ENCODE measurements around the gene RAVER1. TPM values are rescaled to one million over a fixed set of nuclear protein-coding genes. Genes with fewer than 3 reads are reported as not detected.
"Not testable (repeated sequence)": the region's sequence is repeated elsewhere in the genome, so short reads cannot be mapped to it uniquely, and the experiment has no call there.

The RAVER1 gene
- total and polyA plus RNA-seq, 2 of the 8 experiments (the other 6 are each of a cell fraction or from before 2014, with no cell fraction given), result 5.7 to 70.5 TPM

DNA sequence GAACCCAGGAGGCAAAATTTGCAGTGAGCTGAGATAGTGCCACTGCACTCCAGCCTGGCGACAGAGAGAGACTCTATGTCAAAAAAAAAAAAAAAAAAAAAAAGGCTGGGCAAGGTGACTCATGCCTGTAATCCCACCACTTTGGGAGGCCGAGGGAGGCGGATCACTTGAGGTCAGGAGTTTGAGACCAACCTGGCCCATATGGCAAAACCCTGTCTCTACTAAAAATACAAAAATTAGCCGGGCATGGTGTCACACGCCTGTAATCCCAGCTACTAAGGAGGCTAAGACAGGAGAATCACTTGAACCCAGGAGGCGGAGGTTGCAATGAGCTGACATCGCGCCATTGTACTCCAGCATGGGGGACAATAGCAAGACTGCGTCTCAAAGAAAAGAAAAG is 3.4 kb upstream of the RAVER1 start:
- H3K27ac ChIP-seq (ENCODE audit: low read depth, low read length); H2BK20ac ChIP-seq (ENCODE audit: low read length); H3K56ac ChIP-seq (replicated peaks; ENCODE audit: insufficient read length, low read depth, low read length); H3K4me3 ChIP-seq (ENCODE audit: extremely low read depth in 1 of 4, insufficient read depth in 2 of 4, low read depth in 3 of 4, low read length in 4 of 4); H2BK12ac ChIP-seq (ENCODE audit: low read depth, low read length); H3K79me1 ChIP-seq (ENCODE audit: low read depth, low read length); H3K27me3 ChIP-seq (replicated peaks in 1 of 4; ENCODE audit: control insufficient read depth in 3 of 4, extremely low read depth in 1 of 4, insufficient read depth in 3 of 4, low read length in 3 of 4); H3K4me2 ChIP-seq (ENCODE audit: insufficient read depth in 1 of 2, low read depth in 2 of 2, low read length in 2 of 2); DNase-seq (ENCODE audit: low read depth in 1 of 2, low spot score in 2 of 2); H3K23ac ChIP-seq (ENCODE audit: insufficient read length); H2AFZ ChIP-seq (ENCODE audit: low read length); H4K91ac ChIP-seq (replicated peaks; ENCODE audit: insufficient read length, low read length); H2BK15ac ChIP-seq (ENCODE audit: low read length); H4K5ac ChIP-seq (ENCODE audit: insufficient read length, low read depth, low read length); H2BK5ac ChIP-seq (ENCODE audit: low read depth, low read length); FAIRE-seq; H3K9ac ChIP-seq (replicated peaks in 1 of 4; ENCODE audit: extremely low read depth in 1 of 4, low read depth in 3 of 4, low read length in 3 of 4); H4K8ac ChIP-seq (ENCODE audit: extremely low read depth, insufficient read depth, low read length); H3K9me3 ChIP-seq (ENCODE audit: insufficient read depth in 2 of 2, low read depth in 1 of 2, low read length in 1 of 2); H3K36me3 ChIP-seq (ENCODE audit: control insufficient read depth in 2 of 4, insufficient read depth in 4 of 4, low read length in 3 of 4); H3K4ac ChIP-seq (replicated peaks; ENCODE audit: insufficient read length, low read depth, low read length); H2BK120ac ChIP-seq (replicated peaks; ENCODE audit: low read depth, low read length); H3K14ac ChIP-seq (ENCODE audit: insufficient read length); H2AK5ac ChIP-seq (ENCODE audit: low read depth, low read length); H4K20me1 ChIP-seq (replicated peaks in 1 of 2; ENCODE audit: control insufficient read depth in 1 of 2, insufficient read depth in 2 of 2, low read length in 2 of 2); H3K18ac ChIP-seq (ENCODE audit: extremely low read depth, low read length): not testable (repeated sequence)
- H3K79me2 ChIP-seq (ENCODE audit: control insufficient read depth in 1 of 2, insufficient read depth in 2 of 2, low read length in 2 of 2), result peaks cover 5 to 13% of the 10 kb centered on the region in 2 experiments
- WGBS, 2 experiments (ENCODE audit: extremely low coverage in 1 of 2, insufficient coverage in 1 of 2, insufficient read length in 1 of 2, insufficient replicate concordance in 2 of 2, low coverage in 1 of 2, low lambda C conversion rate in 2 of 2, missing lambda C conversion rate in 1 of 2), result 90% methylated on average over 6 of the region's 9 CpGs; no CpG with 5 or more reads in 1 of the 2 experiments
- H3K4me1 ChIP-seq (replicated peaks in 1 of 4; ENCODE audit: control insufficient read depth in 3 of 4, insufficient read depth in 4 of 4, low read length in 3 of 4), result peaks cover 0 to 24% (median 11%) of the 10 kb centered on the region in 4 experiments; a peak in 6 of 7 replicates
- CTCF ChIA-PET (ENCODE audit: partially characterized antibody), result interaction anchor here (0.6 to 2.9 kb wide), 8 partner anchors 17 to 223 kb away, joined by 3 to 18 read pairs (median 4); partner anchors contain the start of genes ICAM4 and ICAM5
- POLR2A ChIA-PET (ENCODE audit: partially characterized antibody), result interaction anchor here (0.7 to 2.7 kb wide), 4 partner anchors 14 to 230 kb away, joined by 3 to 9 read pairs (median 4); partner anchors contain the start of gene PPAN
- H3K23me2 ChIP-seq (ENCODE audit: low read depth, low read length), result peaks cover 13% of the 10 kb centered on the region

Data from H1 (cell line).